DND-41 (cell line): Measurements from ENCODE around the gene AGAP5.
"Not testable (repeated sequence)": the region's sequence is repeated elsewhere in the genome, so short reads cannot be mapped to it uniquely, and the experiment has no call there.

ENCODE experiments used
- CTCF ChIP-seq: IDR thresholded peaks from 2 replicates; pipeline ENCODE4 v1.5.1; 2012; ENCODE audit warnings: borderline replicate concordance, low read length, moderate library complexity, mild to moderate bottlenecking; ENCODE audit not compliant: poor library complexity, severe bottlenecking; ENCODE audit errors: extremely low read depth
- EZH2 ChIP-seq: IDR thresholded peaks from 3 replicates; pipeline ENCODE4 v1.6.1; 2012; ENCODE audit warnings: borderline replicate concordance, low read depth, mild to moderate bottlenecking, moderate library complexity, low read length, inconsistent platforms; ENCODE audit not compliant: severe bottlenecking

GRCh38 chr10:73715179-73716156 is 17.6 kb upstream of the AGAP5 start:
- TF ChIP-seq CTCF, EZH2: not testable (repeated sequence)
